ENCODE results near the gene SSPN. TPM values are rescaled to one million over a fixed set of nuclear protein-coding genes. Genes with fewer than 3 reads are reported as not detected.

The SSPN gene
- total and polyA plus RNA-seq, 2 experiments from 2014 or later = 1.1 to 2.3 TPM

DNA sequence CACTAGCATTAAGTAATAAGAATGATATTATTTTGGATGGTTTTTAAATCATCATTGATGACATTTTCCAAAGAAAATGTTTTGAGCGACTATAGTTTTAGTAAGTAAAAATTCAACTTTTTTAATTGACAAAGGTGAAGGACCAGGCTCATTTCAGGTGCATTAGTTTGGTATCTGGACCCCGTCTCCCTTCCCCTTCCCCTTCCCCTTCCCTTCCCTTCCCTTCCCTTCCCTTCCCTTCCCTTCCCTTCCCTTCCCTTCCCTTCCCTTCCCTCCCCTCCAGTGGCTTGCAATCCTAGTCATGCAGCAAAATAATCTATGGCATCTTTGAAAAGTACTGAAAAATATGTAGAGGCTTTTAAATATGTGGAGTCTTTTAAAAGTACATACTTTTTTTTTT lies 13.0 kb upstream of the SSPN start:
- no peaks in the 10 kb centered on the region for H3K36me3 Mint-ChIP-seq (ENCODE audit: low read depth)
- no peaks in the 10 kb centered on the region for H3K9me2 ChIP-seq (ENCODE audit: insufficient read depth)

More for the DNA sequence above, 13.0 kb upstream of the SSPN start:
- Histone ChIP-seq H4K20me1 (replicated peaks; ENCODE audit: insufficient read depth) (no peaks in the 10 kb centered on the region), H3K27me3 (ENCODE audit: insufficient read depth) (no peaks in the 10 kb centered on the region), H3K4me3 (no peak overlapping the region), H2AFZ (no peak overlapping the region), H3K4me1 (ENCODE audit: insufficient read depth) (no peaks in the 10 kb centered on the region), H3K27ac (ENCODE audit: low read depth) (no peak overlapping the region), H3K36me3 (ENCODE audit: insufficient read depth) (no peaks in the 10 kb centered on the region), H3F3A (replicated peaks; ENCODE audit: low read depth) (no peaks in the 10 kb centered on the region), H3K4me2 (no peak overlapping the region), H3K79me2 (replicated peaks; ENCODE audit: insufficient read depth) (no peaks in the 10 kb centered on the region)
- H3K4me1 Mint-ChIP-seq = peaks cover under 1% of the 10 kb centered on the region; the same call in 1 of the 3 replicates
- ATAC-seq = no peak
- H3K27me3 Mint-ChIP-seq (ENCODE audit: insufficient read depth, low read depth, poor library complexity) = no peaks in the 10 kb centered on the region
- H3K27ac Mint-ChIP-seq = no peak overlapping the region
- TF ChIP-seq, protein P1, sequence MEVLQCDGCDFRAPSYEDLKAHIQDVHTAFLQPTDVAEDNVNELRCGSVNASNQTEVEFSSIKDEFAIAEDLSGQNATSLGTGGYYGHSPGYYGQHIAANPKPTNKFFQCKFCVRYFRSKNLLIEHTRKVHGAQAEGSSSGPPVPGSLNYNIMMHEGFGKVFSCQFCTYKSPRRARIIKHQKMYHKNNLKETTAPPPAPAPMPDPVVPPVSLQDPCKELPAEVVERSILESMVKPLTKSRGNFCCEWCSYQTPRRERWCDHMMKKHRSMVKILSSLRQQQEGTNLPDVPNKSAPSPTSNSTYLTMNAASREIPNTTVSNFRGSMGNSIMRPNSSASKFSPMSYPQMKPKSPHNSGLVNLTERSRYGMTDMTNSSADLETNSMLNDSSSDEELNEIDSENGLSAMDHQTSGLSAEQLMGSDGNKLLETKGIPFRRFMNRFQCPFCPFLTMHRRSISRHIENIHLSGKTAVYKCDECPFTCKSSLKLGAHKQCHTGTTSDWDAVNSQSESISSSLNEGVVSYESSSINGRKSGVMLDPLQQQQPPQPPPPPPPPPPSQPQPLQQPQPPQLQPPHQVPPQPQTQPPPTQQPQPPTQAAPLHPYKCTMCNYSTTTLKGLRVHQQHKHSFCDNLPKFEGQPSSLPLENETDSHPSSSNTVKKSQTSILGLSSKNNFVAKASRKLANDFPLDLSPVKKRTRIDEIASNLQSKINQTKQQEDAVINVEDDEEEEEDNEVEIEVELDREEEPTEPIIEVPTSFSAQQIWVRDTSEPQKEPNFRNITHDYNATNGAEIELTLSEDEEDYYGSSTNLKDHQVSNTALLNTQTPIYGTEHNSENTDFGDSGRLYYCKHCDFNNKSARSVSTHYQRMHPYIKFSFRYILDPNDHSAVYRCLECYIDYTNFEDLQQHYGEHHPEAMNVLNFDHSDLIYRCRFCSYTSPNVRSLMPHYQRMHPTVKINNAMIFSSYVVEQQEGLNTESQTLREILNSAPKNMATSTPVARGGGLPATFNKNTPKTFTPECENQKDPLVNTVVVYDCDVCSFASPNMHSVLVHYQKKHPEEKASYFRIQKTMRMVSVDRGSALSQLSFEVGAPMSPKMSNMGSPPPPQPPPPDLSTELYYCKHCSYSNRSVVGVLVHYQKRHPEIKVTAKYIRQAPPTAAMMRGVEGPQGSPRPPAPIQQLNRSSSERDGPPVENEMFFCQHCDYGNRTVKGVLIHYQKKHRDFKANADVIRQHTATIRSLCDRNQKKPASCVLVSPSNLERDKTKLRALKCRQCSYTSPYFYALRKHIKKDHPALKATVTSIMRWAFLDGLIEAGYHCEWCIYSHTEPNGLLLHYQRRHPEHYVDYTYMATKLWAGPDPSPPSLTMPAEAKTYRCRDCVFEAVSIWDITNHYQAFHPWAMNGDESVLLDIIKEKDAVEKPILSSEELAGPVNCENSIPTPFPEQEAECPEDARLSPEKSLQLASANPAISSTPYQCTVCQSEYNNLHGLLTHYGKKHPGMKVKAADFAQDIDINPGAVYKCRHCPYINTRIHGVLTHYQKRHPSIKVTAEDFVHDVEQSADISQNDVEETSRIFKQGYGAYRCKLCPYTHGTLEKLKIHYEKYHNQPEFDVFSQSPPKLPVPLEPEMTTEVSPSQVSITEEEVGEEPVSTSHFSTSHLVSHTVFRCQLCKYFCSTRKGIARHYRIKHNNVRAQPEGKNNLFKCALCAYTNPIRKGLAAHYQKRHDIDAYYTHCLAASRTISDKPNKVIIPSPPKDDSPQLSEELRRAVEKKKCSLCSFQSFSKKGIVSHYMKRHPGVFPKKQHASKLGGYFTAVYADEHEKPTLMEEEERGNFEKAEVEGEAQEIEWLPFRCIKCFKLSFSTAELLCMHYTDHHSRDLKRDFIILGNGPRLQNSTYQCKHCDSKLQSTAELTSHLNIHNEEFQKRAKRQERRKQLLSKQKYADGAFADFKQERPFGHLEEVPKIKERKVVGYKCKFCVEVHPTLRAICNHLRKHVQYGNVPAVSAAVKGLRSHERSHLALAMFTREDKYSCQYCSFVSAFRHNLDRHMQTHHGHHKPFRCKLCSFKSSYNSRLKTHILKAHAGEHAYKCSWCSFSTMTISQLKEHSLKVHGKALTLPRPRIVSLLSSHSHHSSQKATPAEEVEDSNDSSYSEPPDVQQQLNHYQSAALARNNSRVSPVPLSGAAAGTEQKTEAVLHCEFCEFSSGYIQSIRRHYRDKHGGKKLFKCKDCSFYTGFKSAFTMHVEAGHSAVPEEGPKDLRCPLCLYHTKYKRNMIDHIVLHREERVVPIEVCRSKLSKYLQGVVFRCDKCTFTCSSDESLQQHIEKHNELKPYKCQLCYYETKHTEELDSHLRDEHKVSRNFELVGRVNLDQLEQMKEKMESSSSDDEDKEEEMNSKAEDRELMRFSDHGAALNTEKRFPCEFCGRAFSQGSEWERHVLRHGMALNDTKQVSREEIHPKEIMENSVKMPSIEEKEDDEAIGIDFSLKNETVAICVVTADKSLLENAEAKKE (CRISPR knock-in tag; IDR thresholded peaks at IDR 0.05) = no peak
- TF ChIP-seq ZNF331 (CRISPR knock-in tag; IDR thresholded peaks at IDR 0.05; ENCODE audit: low read depth) = no peak
- TF ChIP-seq, protein P2, sequence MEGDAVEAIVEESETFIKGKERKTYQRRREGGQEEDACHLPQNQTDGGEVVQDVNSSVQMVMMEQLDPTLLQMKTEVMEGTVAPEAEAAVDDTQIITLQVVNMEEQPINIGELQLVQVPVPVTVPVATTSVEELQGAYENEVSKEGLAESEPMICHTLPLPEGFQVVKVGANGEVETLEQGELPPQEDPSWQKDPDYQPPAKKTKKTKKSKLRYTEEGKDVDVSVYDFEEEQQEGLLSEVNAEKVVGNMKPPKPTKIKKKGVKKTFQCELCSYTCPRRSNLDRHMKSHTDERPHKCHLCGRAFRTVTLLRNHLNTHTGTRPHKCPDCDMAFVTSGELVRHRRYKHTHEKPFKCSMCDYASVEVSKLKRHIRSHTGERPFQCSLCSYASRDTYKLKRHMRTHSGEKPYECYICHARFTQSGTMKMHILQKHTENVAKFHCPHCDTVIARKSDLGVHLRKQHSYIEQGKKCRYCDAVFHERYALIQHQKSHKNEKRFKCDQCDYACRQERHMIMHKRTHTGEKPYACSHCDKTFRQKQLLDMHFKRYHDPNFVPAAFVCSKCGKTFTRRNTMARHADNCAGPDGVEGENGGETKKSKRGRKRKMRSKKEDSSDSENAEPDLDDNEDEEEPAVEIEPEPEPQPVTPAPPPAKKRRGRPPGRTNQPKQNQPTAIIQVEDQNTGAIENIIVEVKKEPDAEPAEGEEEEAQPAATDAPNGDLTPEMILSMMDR (conservative IDR thresholded peaks at IDR 0.05; ENCODE audit: low read depth in 2 of 2) = no peak
- no peak for TF ChIP-seq JUNB (IDR thresholded peaks at IDR 0.05; ENCODE audit: unreplicated experiment)
- TF ChIP-seq, protein P3, sequence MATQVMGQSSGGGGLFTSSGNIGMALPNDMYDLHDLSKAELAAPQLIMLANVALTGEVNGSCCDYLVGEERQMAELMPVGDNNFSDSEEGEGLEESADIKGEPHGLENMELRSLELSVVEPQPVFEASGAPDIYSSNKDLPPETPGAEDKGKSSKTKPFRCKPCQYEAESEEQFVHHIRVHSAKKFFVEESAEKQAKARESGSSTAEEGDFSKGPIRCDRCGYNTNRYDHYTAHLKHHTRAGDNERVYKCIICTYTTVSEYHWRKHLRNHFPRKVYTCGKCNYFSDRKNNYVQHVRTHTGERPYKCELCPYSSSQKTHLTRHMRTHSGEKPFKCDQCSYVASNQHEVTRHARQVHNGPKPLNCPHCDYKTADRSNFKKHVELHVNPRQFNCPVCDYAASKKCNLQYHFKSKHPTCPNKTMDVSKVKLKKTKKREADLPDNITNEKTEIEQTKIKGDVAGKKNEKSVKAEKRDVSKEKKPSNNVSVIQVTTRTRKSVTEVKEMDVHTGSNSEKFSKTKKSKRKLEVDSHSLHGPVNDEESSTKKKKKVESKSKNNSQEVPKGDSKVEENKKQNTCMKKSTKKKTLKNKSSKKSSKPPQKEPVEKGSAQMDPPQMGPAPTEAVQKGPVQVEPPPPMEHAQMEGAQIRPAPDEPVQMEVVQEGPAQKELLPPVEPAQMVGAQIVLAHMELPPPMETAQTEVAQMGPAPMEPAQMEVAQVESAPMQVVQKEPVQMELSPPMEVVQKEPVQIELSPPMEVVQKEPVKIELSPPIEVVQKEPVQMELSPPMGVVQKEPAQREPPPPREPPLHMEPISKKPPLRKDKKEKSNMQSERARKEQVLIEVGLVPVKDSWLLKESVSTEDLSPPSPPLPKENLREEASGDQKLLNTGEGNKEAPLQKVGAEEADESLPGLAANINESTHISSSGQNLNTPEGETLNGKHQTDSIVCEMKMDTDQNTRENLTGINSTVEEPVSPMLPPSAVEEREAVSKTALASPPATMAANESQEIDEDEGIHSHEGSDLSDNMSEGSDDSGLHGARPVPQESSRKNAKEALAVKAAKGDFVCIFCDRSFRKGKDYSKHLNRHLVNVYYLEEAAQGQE (IDR thresholded peaks at IDR 0.05; ENCODE audit: unreplicated experiment) = no peak
- TF ChIP-seq EZH2phosphoT487 (IDR thresholded peaks at IDR 0.05; ENCODE audit: unreplicated experiment) = no peak
- no peak for TF ChIP-seq NANOG (IDR thresholded peaks at IDR 0.05; ENCODE audit: borderline replicate concordance)
- TF ChIP-seq POLR2AphosphoS5 (IDR thresholded peaks at IDR 0.05; ENCODE audit: low read depth) = no peak
- TF ChIP-seq EZH2 (IDR thresholded peaks at IDR 0.05; ENCODE audit: low read depth, unreplicated experiment) = no peak
- TF ChIP-seq STAT1 (IDR thresholded peaks at IDR 0.05; ENCODE audit: unreplicated experiment) = no peak
- TF ChIP-seq CREB1 (CRISPR knock-in tag; IDR thresholded peaks at IDR 0.05; ENCODE audit: low read depth) = no peak
- TF ChIP-seq ZNF114 (CRISPR knock-in tag; IDR thresholded peaks at IDR 0.05) = no peak
- TF ChIP-seq, protein P4, sequence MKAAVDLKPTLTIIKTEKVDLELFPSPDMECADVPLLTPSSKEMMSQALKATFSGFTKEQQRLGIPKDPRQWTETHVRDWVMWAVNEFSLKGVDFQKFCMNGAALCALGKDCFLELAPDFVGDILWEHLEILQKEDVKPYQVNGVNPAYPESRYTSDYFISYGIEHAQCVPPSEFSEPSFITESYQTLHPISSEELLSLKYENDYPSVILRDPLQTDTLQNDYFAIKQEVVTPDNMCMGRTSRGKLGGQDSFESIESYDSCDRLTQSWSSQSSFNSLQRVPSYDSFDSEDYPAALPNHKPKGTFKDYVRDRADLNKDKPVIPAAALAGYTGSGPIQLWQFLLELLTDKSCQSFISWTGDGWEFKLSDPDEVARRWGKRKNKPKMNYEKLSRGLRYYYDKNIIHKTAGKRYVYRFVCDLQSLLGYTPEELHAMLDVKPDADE (IDR thresholded peaks at IDR 0.05) = no peak
- no peak for DNase-seq (ENCODE audit: low spot score)
- H3K9me3 Mint-ChIP-seq = no peaks in the 10 kb centered on the region
- H3K4me3 Mint-ChIP-seq = no peak overlapping the region
